ENCODE data around the gene SNX5. TPM values are rescaled to one million over a fixed set of nuclear protein-coding genes. Genes with fewer than 3 reads are reported as not detected.

Gene SNX5
- polyA plus RNA-seq, 1 donor from 2014 or later = 59.8 TPM

DNA sequence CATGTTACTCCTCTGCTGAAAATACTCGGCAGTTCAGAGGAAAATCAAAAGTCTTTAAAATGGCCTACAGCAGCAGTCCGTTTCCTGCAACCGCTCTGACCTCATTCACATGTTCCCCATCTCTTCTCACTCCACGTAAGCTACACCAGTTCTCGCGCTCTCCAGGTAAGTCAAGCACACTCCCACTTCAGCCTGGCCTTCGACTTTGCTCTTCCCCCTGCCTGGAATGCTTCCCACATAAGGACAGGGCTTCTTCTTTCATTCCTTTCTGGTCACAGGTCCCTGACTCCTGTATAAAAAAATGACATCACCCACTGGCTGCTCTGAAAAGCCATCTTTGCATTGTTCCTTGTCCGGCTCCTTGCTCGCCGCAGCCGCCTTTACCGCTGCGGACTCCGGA, 42.9 kb upstream of the SNX5 start:
- Histone ChIP-seq H3K9me2 (ENCODE audit: insufficient read depth, low read length) (no peaks in the 10 kb centered on the region), H2AFZ (ENCODE audit: low read depth, low read length) (no peak overlapping the region), H3K4me2 (ENCODE audit: low read length) (no peak overlapping the region), H3K79me2 (replicated peaks; ENCODE audit: insufficient read depth, low read length) (no peaks in the 10 kb centered on the region), H3K9me3 (ENCODE audit: low read length) (no peaks in the 10 kb centered on the region), H3K4me3 (ENCODE audit: low read length) (no peak overlapping the region), H3F3A (ENCODE audit: insufficient read depth, low read length, poor library complexity, severe bottlenecking) (no peaks in the 10 kb centered on the region), H3K9ac (ENCODE audit: low read length) (no peak overlapping the region), H3K36me3 (ENCODE audit: insufficient read depth, low read length) (no peaks in the 10 kb centered on the region), H3K27ac (ENCODE audit: low read length) (no peak overlapping the region), H3K27me3 (ENCODE audit: insufficient read depth, low read depth, low read length) (no peaks in the 10 kb centered on the region), H4K20me1 (ENCODE audit: insufficient read depth) (no peaks in the 10 kb centered on the region)
- TF ChIP-seq SMC3 (conservative IDR thresholded peaks at IDR 0.05; ENCODE audit: poor library complexity) (no peak), TAF1 (IDR thresholded peaks at IDR 0.05; ENCODE audit: low read depth) (no peak), CTCF (IDR thresholded peaks at IDR 0.05; ENCODE audit: poor library complexity, severe bottlenecking) (no peak), RAD21 (conservative IDR thresholded peaks at IDR 0.05) (no peak), EP300 (conservative IDR thresholded peaks at IDR 0.05; ENCODE audit: poor library complexity, severe bottlenecking) (no peak)
- TF ChIP-seq, protein P1, sequence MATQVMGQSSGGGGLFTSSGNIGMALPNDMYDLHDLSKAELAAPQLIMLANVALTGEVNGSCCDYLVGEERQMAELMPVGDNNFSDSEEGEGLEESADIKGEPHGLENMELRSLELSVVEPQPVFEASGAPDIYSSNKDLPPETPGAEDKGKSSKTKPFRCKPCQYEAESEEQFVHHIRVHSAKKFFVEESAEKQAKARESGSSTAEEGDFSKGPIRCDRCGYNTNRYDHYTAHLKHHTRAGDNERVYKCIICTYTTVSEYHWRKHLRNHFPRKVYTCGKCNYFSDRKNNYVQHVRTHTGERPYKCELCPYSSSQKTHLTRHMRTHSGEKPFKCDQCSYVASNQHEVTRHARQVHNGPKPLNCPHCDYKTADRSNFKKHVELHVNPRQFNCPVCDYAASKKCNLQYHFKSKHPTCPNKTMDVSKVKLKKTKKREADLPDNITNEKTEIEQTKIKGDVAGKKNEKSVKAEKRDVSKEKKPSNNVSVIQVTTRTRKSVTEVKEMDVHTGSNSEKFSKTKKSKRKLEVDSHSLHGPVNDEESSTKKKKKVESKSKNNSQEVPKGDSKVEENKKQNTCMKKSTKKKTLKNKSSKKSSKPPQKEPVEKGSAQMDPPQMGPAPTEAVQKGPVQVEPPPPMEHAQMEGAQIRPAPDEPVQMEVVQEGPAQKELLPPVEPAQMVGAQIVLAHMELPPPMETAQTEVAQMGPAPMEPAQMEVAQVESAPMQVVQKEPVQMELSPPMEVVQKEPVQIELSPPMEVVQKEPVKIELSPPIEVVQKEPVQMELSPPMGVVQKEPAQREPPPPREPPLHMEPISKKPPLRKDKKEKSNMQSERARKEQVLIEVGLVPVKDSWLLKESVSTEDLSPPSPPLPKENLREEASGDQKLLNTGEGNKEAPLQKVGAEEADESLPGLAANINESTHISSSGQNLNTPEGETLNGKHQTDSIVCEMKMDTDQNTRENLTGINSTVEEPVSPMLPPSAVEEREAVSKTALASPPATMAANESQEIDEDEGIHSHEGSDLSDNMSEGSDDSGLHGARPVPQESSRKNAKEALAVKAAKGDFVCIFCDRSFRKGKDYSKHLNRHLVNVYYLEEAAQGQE (IDR thresholded peaks at IDR 0.05; ENCODE audit: borderline replicate concordance) = no peak

DNA sequence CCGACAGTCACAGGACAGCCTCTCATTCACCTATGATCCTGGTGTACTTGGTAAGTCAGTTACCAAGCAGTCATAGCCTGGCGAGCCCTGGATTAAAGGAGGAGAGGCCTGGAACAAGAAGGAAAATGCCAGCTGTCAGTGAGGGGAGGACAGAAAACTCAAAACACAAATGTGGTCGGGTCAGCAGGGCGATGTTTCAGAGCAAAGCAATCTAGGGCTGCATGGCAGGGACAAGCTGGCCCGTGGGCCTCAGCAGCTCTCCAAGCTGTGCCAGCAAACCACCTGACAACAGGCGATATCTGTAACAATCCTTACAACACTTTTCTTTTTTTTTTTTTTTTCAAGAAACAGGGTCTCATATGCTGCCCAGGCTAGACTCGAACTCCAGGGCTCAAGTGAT, 40.5 kb upstream of the SNX5 start:
- no peaks in the 10 kb centered on the region for H3K27me3 ChIP-seq (ENCODE audit: insufficient read depth, low read depth, low read length)
- H3K9me2 ChIP-seq (ENCODE audit: insufficient read depth, low read length) = no peaks in the 10 kb centered on the region
- H4K20me1 ChIP-seq (ENCODE audit: insufficient read depth) = no peaks in the 10 kb centered on the region
- no peak overlapping the region for H3K4me2 ChIP-seq (ENCODE audit: low read length)
- no peaks in the 10 kb centered on the region for H3K36me3 ChIP-seq (ENCODE audit: insufficient read depth, low read length)
- H3F3A ChIP-seq (ENCODE audit: insufficient read depth, low read length, poor library complexity, severe bottlenecking) = no peaks in the 10 kb centered on the region
- H3K27ac ChIP-seq (ENCODE audit: low read length) = no peak overlapping the region
- no peak overlapping the region for H3K9ac ChIP-seq (ENCODE audit: low read length)
- no peak overlapping the region for H3K4me3 ChIP-seq (ENCODE audit: low read length)
- H3K79me2 ChIP-seq (replicated peaks; ENCODE audit: insufficient read depth, low read length) = no peaks in the 10 kb centered on the region
- no peaks in the 10 kb centered on the region for H3K9me3 ChIP-seq (ENCODE audit: low read length)
- H2AFZ ChIP-seq (ENCODE audit: low read depth, low read length) = no peak overlapping the region
- no peak for TF ChIP-seq SMC3 (conservative IDR thresholded peaks at IDR 0.05; ENCODE audit: poor library complexity)
- TF ChIP-seq MXI1 (conservative IDR thresholded peaks at IDR 0.05; ENCODE audit: poor library complexity, severe bottlenecking) = no peak
- no peak for TF ChIP-seq POLR2AphosphoS5 (IDR thresholded peaks at IDR 0.05)
- TF ChIP-seq TAF1 (IDR thresholded peaks at IDR 0.05; ENCODE audit: low read depth) = no peak
- no peak for TF ChIP-seq EP300 (conservative IDR thresholded peaks at IDR 0.05; ENCODE audit: poor library complexity, severe bottlenecking)
- no peak for TF ChIP-seq CTCF (IDR thresholded peaks at IDR 0.05; ENCODE audit: poor library complexity, severe bottlenecking)
- TF ChIP-seq RAD21 (conservative IDR thresholded peaks at IDR 0.05) = no peak
- no peak for TF ChIP-seq EZH2 (IDR thresholded peaks at IDR 0.05; ENCODE audit: borderline replicate concordance, insufficient read depth, low read length, poor library complexity, severe bottlenecking)
- TF ChIP-seq, protein P1 (IDR thresholded peaks at IDR 0.05; ENCODE audit: borderline replicate concordance) = no peak

Data from neural cell (in vitro differentiated cells).